Measurements from ENCODE around the gene H2BK1. TPM values are rescaled to one million over a fixed set of nuclear protein-coding genes. Genes with fewer than 3 reads are reported as not detected.

Gene H2BK1
- total RNA-seq, 1 experiment from 2014 or later = 0.87 TPM

DNA sequence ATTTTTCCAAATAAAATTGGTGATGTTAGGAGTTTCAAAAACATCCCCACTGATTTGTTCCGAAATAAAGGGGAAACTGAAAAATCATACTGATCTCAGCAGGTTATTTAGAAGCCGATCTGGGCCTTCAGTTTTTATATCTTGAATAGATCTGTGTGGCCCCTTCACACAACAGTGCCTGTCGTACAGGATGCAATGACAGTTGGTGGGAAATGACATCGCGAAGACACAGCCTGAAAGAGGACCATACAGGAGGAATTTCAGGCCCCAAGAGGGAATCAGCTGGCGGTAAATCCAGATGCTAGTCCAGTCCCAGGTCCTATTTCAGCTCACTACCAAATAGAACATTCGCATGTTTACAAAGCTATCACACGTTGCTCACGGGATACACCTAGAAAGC lies 3.0 kb downstream of the H2BK1 start:
- no peaks in the 10 kb centered on the region for H3K9me3 Mint-ChIP-seq
- ChIA-PET POLR2A (no interaction called here), CTCF (interaction anchor here (2.4 kb wide), 1 partner anchor 37 kb away, joined by 7 read pairs; no protein-coding TSS in a partner anchor)
- TF ChIP-seq NFE2L1 (CRISPR knock-in tag; IDR thresholded peaks at IDR 0.05) (no peak), TCF7 (CRISPR knock-in tag; IDR thresholded peaks at IDR 0.05; ENCODE audit: low read depth) (no peak), JAZF1 (CRISPR knock-in tag; IDR thresholded peaks at IDR 0.05) (no peak), RORB (CRISPR knock-in tag; IDR thresholded peaks at IDR 0.05) (no peak), ZNF263 (CRISPR knock-in tag; IDR thresholded peaks at IDR 0.05; ENCODE audit: low read depth) (no peak), ATF1 (CRISPR knock-in tag; IDR thresholded peaks at IDR 0.05) (no peak), NR3C1 (CRISPR knock-in tag; conservative IDR thresholded peaks at IDR 0.05; ENCODE audit: low read depth) (no peak), ZNF219 (CRISPR knock-in tag; IDR thresholded peaks at IDR 0.05; ENCODE audit: borderline replicate concordance) (no peak)
- TF ChIP-seq, protein P1, sequence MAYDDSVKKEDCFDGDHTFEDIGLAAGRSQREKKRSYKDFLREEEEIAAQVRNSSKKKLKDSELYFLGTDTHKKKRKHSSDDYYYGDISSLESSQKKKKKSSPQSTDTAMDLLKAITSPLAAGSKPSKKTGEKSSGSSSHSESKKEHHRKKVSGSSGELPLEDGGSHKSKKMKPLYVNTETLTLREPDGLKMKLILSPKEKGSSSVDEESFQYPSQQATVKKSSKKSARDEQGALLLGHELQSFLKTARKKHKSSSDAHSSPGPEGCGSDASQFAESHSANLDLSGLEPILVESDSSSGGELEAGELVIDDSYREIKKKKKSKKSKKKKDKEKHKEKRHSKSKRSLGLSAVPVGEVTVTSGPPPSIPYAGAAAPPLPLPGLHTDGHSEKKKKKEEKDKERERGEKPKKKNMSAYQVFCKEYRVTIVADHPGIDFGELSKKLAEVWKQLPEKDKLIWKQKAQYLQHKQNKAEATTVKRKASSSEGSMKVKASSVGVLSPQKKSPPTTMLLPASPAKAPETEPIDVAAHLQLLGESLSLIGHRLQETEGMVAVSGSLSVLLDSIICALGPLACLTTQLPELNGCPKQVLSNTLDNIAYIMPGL (CRISPR knock-in tag; IDR thresholded peaks at IDR 0.05) = no peak
- TF ChIP-seq, protein P2, sequence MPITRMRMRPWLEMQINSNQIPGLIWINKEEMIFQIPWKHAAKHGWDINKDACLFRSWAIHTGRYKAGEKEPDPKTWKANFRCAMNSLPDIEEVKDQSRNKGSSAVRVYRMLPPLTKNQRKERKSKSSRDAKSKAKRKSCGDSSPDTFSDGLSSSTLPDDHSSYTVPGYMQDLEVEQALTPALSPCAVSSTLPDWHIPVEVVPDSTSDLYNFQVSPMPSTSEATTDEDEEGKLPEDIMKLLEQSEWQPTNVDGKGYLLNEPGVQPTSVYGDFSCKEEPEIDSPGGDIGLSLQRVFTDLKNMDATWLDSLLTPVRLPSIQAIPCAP (CRISPR knock-in tag; IDR thresholded peaks at IDR 0.05) = no peak
- TF ChIP-seq, protein P3, sequence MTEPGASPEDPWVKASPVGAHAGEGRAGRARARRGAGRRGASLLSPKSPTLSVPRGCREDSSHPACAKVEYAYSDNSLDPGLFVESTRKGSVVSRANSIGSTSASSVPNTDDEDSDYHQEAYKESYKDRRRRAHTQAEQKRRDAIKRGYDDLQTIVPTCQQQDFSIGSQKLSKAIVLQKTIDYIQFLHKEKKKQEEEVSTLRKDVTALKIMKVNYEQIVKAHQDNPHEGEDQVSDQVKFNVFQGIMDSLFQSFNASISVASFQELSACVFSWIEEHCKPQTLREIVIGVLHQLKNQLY (CRISPR knock-in tag; IDR thresholded peaks at IDR 0.05) = no peak
- TF ChIP-seq, protein P4, sequence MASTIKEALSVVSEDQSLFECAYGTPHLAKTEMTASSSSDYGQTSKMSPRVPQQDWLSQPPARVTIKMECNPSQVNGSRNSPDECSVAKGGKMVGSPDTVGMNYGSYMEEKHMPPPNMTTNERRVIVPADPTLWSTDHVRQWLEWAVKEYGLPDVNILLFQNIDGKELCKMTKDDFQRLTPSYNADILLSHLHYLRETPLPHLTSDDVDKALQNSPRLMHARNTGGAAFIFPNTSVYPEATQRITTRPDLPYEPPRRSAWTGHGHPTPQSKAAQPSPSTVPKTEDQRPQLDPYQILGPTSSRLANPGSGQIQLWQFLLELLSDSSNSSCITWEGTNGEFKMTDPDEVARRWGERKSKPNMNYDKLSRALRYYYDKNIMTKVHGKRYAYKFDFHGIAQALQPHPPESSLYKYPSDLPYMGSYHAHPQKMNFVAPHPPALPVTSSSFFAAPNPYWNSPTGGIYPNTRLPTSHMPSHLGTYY (CRISPR knock-in tag; IDR thresholded peaks at IDR 0.05) = no peak
- no peak for DNase-seq (ENCODE audit: low spot score)
- H3K27me3 Mint-ChIP-seq (ENCODE audit: low read depth) = peaks cover 7% of the 10 kb centered on the region
- peaks cover 12% of the 10 kb centered on the region for H3K4me1 Mint-ChIP-seq
- no peak overlapping the region for H3K4me3 Mint-ChIP-seq
- H3K36me3 Mint-ChIP-seq = no peaks in the 10 kb centered on the region
- no peak for ATAC-seq
- H3K27ac Mint-ChIP-seq = no peak overlapping the region

DNA sequence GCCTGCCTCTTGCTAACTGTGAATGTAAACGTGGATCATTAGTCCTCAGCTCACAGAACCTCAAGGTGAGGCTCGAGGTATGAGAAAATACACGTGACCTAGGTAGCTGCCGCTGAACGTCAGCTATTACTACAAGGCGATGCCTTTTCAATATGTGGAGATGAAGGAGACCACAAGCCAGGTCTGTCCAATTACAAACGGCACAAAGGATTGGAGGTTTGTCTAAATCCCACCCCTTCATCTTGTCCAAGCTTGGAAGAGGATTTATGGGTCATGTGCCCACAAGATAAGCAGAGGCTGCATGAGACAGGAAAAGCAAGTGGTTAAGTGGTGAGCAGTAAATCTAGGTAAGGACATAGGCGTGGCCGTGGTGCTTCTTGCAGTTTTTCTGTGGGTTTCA lies 3.4 kb downstream of the H2BK1 start:
- TF ChIP-seq NFE2L1 (CRISPR knock-in tag; IDR thresholded peaks at IDR 0.05) (no peak), ZNF396 (CRISPR knock-in tag; IDR thresholded peaks at IDR 0.05; ENCODE audit: borderline replicate concordance) (no peak), GRHL2 (CRISPR knock-in tag; IDR thresholded peaks at IDR 0.05; ENCODE audit: insufficient replicate concordance, severe bottlenecking) (no peak), CREM (CRISPR knock-in tag; IDR thresholded peaks at IDR 0.05) (no peak), KAT7 (CRISPR knock-in tag; IDR thresholded peaks at IDR 0.05; ENCODE audit: borderline replicate concordance) (no peak)
- TF ChIP-seq, protein P2 (CRISPR knock-in tag; IDR thresholded peaks at IDR 0.05) = no peak
- TF ChIP-seq, protein P5, sequence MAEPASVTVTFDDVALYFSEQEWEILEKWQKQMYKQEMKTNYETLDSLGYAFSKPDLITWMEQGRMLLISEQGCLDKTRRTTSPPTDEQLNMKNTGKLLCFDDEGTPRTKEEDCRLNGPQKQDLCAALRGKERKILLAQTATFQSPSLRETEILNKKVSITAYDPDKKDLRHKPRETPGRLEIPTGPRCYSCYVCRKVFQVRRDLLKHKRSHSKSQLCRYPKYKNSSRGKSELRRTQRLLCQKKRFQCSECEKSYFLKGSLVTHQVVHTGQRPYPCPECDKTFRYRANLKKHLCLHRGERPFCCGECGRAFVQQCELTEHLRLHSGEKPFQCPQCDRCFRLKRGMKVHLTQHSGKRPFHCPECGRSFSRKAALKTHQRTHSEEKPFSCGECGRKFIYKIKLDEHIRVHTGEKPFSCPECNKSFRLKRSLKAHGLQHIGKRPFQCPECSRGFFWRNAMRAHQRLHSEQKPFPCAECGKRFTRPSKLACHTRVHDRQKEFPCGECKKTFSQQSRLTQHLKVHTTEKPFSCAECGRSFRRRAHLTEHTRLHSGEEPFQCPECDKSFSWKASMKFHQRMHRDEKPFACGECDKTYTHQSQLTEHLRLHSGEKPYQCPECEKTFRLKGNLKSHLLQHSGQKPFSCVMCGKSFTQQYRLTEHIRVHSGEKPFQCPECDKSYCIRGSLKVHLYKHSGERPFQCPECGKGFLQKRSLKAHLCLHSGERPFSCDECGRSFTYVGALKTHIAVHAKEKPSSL (CRISPR knock-in tag; conservative IDR thresholded peaks at IDR 0.05) = no peak
- H3K4me3 Mint-ChIP-seq = no peak overlapping the region
- DNase-seq (ENCODE audit: low spot score) (no peak), ATAC-seq (no peak)
- H3K4me1 Mint-ChIP-seq = peaks cover 12% of the 10 kb centered on the region
- CTCF ChIA-PET = interaction anchor here (1.0 to 2.4 kb wide), 3 partner anchors 37 to 104 kb away, joined by 3 to 7 read pairs (median 4); no protein-coding TSS in a partner anchor
- peaks cover 7% of the 10 kb centered on the region for H3K27me3 Mint-ChIP-seq (ENCODE audit: low read depth)
- H3K9me3 Mint-ChIP-seq = no peaks in the 10 kb centered on the region
- H3K27ac Mint-ChIP-seq = no peak overlapping the region
- no peaks in the 10 kb centered on the region for H3K36me3 Mint-ChIP-seq
- POLR2A ChIA-PET = no interaction called here

Measured in WTC11 (cell line).